ENCODE results near the gene AFF1.

DNA sequence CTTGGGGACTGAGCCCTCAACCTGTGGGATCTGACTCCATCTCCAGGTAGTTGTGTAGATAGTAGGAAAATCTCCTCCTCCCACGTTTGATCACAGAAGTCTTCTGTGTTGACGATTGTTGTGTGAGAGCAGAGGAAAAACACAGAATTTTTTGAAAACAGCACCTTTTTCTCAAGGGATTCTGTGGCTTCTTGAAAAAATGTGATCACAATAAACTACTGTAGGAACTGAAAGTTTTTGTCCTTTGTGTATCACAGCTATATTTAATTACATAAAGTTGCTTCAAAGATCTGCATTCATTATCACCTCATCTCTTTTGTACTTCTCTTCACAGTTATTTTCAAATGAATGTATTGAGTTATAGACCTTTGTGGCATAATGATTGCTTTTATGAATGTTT lies 85.1 kb downstream of the AFF1 start:
- TF ChIP-seq, protein P1, sequence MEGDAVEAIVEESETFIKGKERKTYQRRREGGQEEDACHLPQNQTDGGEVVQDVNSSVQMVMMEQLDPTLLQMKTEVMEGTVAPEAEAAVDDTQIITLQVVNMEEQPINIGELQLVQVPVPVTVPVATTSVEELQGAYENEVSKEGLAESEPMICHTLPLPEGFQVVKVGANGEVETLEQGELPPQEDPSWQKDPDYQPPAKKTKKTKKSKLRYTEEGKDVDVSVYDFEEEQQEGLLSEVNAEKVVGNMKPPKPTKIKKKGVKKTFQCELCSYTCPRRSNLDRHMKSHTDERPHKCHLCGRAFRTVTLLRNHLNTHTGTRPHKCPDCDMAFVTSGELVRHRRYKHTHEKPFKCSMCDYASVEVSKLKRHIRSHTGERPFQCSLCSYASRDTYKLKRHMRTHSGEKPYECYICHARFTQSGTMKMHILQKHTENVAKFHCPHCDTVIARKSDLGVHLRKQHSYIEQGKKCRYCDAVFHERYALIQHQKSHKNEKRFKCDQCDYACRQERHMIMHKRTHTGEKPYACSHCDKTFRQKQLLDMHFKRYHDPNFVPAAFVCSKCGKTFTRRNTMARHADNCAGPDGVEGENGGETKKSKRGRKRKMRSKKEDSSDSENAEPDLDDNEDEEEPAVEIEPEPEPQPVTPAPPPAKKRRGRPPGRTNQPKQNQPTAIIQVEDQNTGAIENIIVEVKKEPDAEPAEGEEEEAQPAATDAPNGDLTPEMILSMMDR (IDR thresholded peaks at IDR 0.05; ENCODE audit: poor library complexity): no peak
- TF ChIP-seq EZH2 (IDR thresholded peaks at IDR 0.05; ENCODE audit: borderline replicate concordance): no peak
